Gastroesophageal sphincter (tissue), 4 donors: Measurements from ENCODE around the gene RNF103. TPM values are rescaled to one million over a fixed set of nuclear protein-coding genes. Genes with fewer than 3 reads are reported as not detected.

ENCODE experiments used
- ATAC-seq: fragments of 150-250 bp; one replicate; pipeline ENCODE4 v1.9.1; 2016; ENCODE audit warnings: mild to moderate bottlenecking, moderate library complexity
- H3K27ac ChIP-seq, 4 donors: fragments of 200-600 bp; sonication (generic) in 3 of 4; 1 replicate in 3 of 4; 2 replicates in 1 of 4; pipeline ENCODE4 v1.5.1; 2016 to 2019
- H3K27me3 ChIP-seq: fragments of 200-600 bp; sonication (generic); one replicate; pipeline ENCODE4 v1.5.1; 2019
- H3K36me3 ChIP-seq, 2 donors: fragments of 200-600 bp; sonication (generic); one replicate each; pipeline ENCODE4 v1.5.1; 2019; ENCODE audit warnings: control low read depth in 1 of 2
- H3K4me1 ChIP-seq, 3 donors: fragments of 200-600 bp; sonication (generic); 1 replicate in 2 of 3; 2 replicates in 1 of 3; pipeline ENCODE4 v1.5.1; 2016 to 2019; ENCODE audit warnings: control low read depth in 2 of 3
- H3K4me3 ChIP-seq, 2 donors: fragments of 200-600 bp; sonication (generic); one replicate each; pipeline ENCODE4 v1.5.1; 2019; ENCODE audit warnings: mild to moderate bottlenecking in 1 of 2, moderate library complexity in 1 of 2
- H3K9me3 ChIP-seq, 3 donors: fragments of 200-600 bp; sonication (generic); one replicate each; pipeline ENCODE4 v1.5.1; 2017 to 2019; ENCODE audit warnings: control low read depth in 2 of 3
- CTCF ChIP-seq, 4 experiments: fragments of 200-600 bp in 2 of 4; fragments of 450-650 bp in 2 of 4; sonication (generic) in 1 of 4; IDR thresholded peaks; one replicate each; pipeline ENCODE4 v1.5.1; 2017 to 2019; ENCODE audit warnings: antibody characterized with exemption in 4 of 4, mild to moderate bottlenecking in 2 of 4, moderate library complexity in 2 of 4
- EP300 ChIP-seq: sonication (generic); formaldehyde crosslinking; IDR thresholded peaks from one replicate; pipeline ENCODE4 v1.6.1; 2017; ENCODE audit warnings: antibody characterized with exemption, mild to moderate bottlenecking
- POLR2A ChIP-seq, 2 donors: fragments of 450-650 bp; IDR thresholded peaks; one replicate each; pipeline ENCODE4 v1.6.1; 2017; ENCODE audit warnings: antibody characterized with exemption in 2 of 2, mild to moderate bottlenecking in 2 of 2, moderate library complexity in 1 of 2
- POLR2AphosphoS5 ChIP-seq: sonication (generic); formaldehyde crosslinking; IDR thresholded peaks from one replicate; pipeline ENCODE4 v1.6.1; 2017; ENCODE audit warnings: antibody characterized with exemption
- WGBS, 2 donors: methylation state at CpG; one replicate each; pipeline ENCODE4 v1.1.5; 2018; ENCODE audit warnings: low coverage in 1 of 2; 5-methylcytosine and 5-hydroxymethylcytosine counted together
- total RNA-seq, 4 donors: library from RNA; depleted of rRNA; stranded (reverse); fragments of >200 nt; gene quantifications; one replicate each; pipeline ENCODE4 v1.1.0, GENCODE V29; 2016

The RNF103 gene
- total RNA-seq, 4 donors from 2014 or later, result 40.5 to 67.9 (median 53.5) TPM

- Histone ChIP-seq H3K36me3 (no peaks in the 10 kb centered on the region), H3K9me3 (no peaks in the 10 kb centered on the region), H3K27ac (peak within 1 kb of the TSS; percentile 85 to 100 (median 98)), H3K4me1 (peaks cover 3 to 46% (median 7%) of the 10 kb centered on the region in 3 donors), H3K4me3 (peak within 1 kb of the TSS; percentile 54 to 86), H3K27me3 (no peaks in the 10 kb centered on the region)
- WGBS, 2 donors, result 0% methylated on average over 15 to 23 of the region's 57 CpGs
- TF ChIP-seq CTCF (IDR thresholded peaks at IDR 0.05) (no peak), POLR2A (IDR thresholded peaks at IDR 0.05) (peak; percentile 40 to 69), POLR2AphosphoS5 (peak; percentile 27)
- peak; percentile 99 for ATAC-seq
These were observed 60.6 kb downstream of the RNF103 start, which contains the start of gene CHMP3 for GRCh38 chr2:86562922-86563649. CHMP3 (minus strand) TSS chr2:86563443; CDS start chr2:86563348, 95 bp downstream.

GRCh38 chr2:86562485-86562921, 61.2 kb downstream of the RNF103 start:
- Histone ChIP-seq H3K27ac (peak overlapping the region; percentile 85 to 100 (median 98)), H3K27me3 (no peaks in the 10 kb centered on the region), H3K36me3 (no peaks in the 10 kb centered on the region), H3K4me1 (peaks cover 3 to 51% (median 7%) of the 10 kb centered on the region in 3 donors), H3K4me3 (peak overlapping the region; percentile 54 to 86), H3K9me3 (no peaks in the 10 kb centered on the region)
- 0% methylated on average over 1 to 4 of the region's 16 CpGs for WGBS, 2 donors
- TF ChIP-seq POLR2A (IDR thresholded peaks at IDR 0.05), result no peak
- TF ChIP-seq EP300, result no peak
- TF ChIP-seq CTCF (IDR thresholded peaks at IDR 0.05), result no peak
- TF ChIP-seq POLR2AphosphoS5, result no peak
- no peak for ATAC-seq

GRCh38 chr2:86557836-86558235, 65.8 kb downstream of the RNF103 start:
- no peak overlapping the region for H3K4me3 ChIP-seq
- no peaks in the 10 kb centered on the region for H3K9me3 ChIP-seq
- peaks cover 3 to 73% (median 7%) of the 10 kb centered on the region in 3 donors for H3K4me1 ChIP-seq
- H3K27me3 ChIP-seq, result no peaks in the 10 kb centered on the region
- no peaks in the 10 kb centered on the region for H3K36me3 ChIP-seq
- H3K27ac ChIP-seq, result peak overlapping the region in 1 of 4 donors; percentile 53
- TF ChIP-seq POLR2A (IDR thresholded peaks at IDR 0.05) (no peak), EP300 (no peak), CTCF (IDR thresholded peaks at IDR 0.05) (no peak), POLR2AphosphoS5 (no peak)
- no peak for ATAC-seq
- WGBS, 2 donors, result 73% methylated on average over 2 of the region's 2 CpGs; no CpG with 5 or more reads in 1 of the 2 donors

GRCh38 chr2:86556508-86556907, 67.2 kb downstream of the RNF103 start:
- 45 to 80% methylated on average over 14 to 16 of the region's 16 CpGs for WGBS, 2 donors
- Histone ChIP-seq H3K36me3 (no peaks in the 10 kb centered on the region), H3K4me1 (peaks cover under 1 to 78% (median 4%) of the 10 kb centered on the region in 3 donors), H3K9me3 (no peaks in the 10 kb centered on the region), H3K27me3 (no peaks in the 10 kb centered on the region), H3K27ac (peak overlapping the region; percentile 12 to 77 (median 64)), H3K4me3 (peak overlapping the region in 1 of 2 donors; percentile 2)
- ATAC-seq, result no peak
- no peak for TF ChIP-seq POLR2A (IDR thresholded peaks at IDR 0.05)
- TF ChIP-seq CTCF (IDR thresholded peaks at IDR 0.05), result no peak
- TF ChIP-seq EP300, result no peak
- no peak for TF ChIP-seq POLR2AphosphoS5

Other genes starting within 250 kb of the RNF103 start
- 10 to 100 TPM; 40.5 to 81.8 (median 63.2) TPM for gene KDM3A, start 182.5 kb downstream of the RNF103 start, total RNA-seq
- 100 to 1,000 TPM; 206 to 236 (median 211) TPM for gene CHMP3, start 60.4 kb downstream of the RNF103 start, total RNA-seq
- gene RMND5A, start 96.4 kb upstream of the RNF103 start, total RNA-seq, result 10 to 100 TPM; 44.8 to 75.6 (median 61.1) TPM
- 1 to 10 TPM in 2 of 4 donors, under 1 TPM in 1, not detected in 1; 0.42 to 3.9 (median 1.8) TPM for gene CD8A, start 167.0 kb upstream of the RNF103 start, total RNA-seq
- 1 to 10 TPM in 1 of 4 donors, under 1 TPM in 1, not detected in 2; 0.81 to 1.6 TPM for gene CD8B, start 238.0 kb upstream of the RNF103 start, total RNA-seq